Measurements from ENCODE around the gene CS. TPM values are rescaled to one million over a fixed set of nuclear protein-coding genes. Genes with fewer than 3 reads are reported as not detected.

The CS gene
- total RNA-seq, 1 experiment from 2014 or later: 250 TPM

GRCh38 chr12:56326533-56326932, 26.4 kb upstream of the CS start:
- TF ChIP-seq, protein P1, sequence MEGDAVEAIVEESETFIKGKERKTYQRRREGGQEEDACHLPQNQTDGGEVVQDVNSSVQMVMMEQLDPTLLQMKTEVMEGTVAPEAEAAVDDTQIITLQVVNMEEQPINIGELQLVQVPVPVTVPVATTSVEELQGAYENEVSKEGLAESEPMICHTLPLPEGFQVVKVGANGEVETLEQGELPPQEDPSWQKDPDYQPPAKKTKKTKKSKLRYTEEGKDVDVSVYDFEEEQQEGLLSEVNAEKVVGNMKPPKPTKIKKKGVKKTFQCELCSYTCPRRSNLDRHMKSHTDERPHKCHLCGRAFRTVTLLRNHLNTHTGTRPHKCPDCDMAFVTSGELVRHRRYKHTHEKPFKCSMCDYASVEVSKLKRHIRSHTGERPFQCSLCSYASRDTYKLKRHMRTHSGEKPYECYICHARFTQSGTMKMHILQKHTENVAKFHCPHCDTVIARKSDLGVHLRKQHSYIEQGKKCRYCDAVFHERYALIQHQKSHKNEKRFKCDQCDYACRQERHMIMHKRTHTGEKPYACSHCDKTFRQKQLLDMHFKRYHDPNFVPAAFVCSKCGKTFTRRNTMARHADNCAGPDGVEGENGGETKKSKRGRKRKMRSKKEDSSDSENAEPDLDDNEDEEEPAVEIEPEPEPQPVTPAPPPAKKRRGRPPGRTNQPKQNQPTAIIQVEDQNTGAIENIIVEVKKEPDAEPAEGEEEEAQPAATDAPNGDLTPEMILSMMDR (conservative IDR thresholded peaks at IDR 0.05): no peak
- H3K23ac ChIP-seq (ENCODE audit: insufficient read length, low read depth, low read length): no peak overlapping the region
- H3K4me3 Mint-ChIP-seq: no peak overlapping the region
- no peak overlapping the region for H3K27ac ChIP-seq (ENCODE audit: insufficient read length, low read depth, low read length)
- no peak overlapping the region for H3K4me2 ChIP-seq (ENCODE audit: insufficient read depth, insufficient read length, low read length)
- no peaks in the 10 kb centered on the region for H3K4me1 Mint-ChIP-seq
- no peak overlapping the region for H2BK120ac ChIP-seq (ENCODE audit: low read depth, low read length, poor library complexity, severe bottlenecking)
- no peak overlapping the region for H4K91ac ChIP-seq (ENCODE audit: insufficient read length, low read depth, low read length)
- H3K18ac ChIP-seq (ENCODE audit: insufficient read length, low read depth, low read length): no peak overlapping the region
- no peak overlapping the region for H2AFZ ChIP-seq (ENCODE audit: low read length)
- no peak overlapping the region for H3K56ac ChIP-seq (ENCODE audit: insufficient read length, low read depth, low read length)
- H2AK5ac ChIP-seq (ENCODE audit: insufficient read length, low read length): no peak overlapping the region
- H4K5ac ChIP-seq (ENCODE audit: insufficient read length, low read depth, low read length): no peak overlapping the region
- H3K36me3 Mint-ChIP-seq (ENCODE audit: insufficient read depth in 1 of 3, low read depth in 3 of 3): peaks cover 6 to 54% (median 42%) of the 10 kb centered on the region in 3 experiments; a peak in 6 of 7 replicates
- no peaks in the 10 kb centered on the region for H3K27me3 ChIP-seq (ENCODE audit: insufficient read depth, low read length)
- no peaks in the 10 kb centered on the region for H3K79me2 ChIP-seq (ENCODE audit: insufficient read depth, low read length)
- H3K14ac ChIP-seq (ENCODE audit: insufficient read depth, low read length): no peak overlapping the region
- H2BK5ac ChIP-seq (ENCODE audit: insufficient read length, low read length): no peak overlapping the region
- H3K27ac Mint-ChIP-seq: no peak overlapping the region; a peak in 1 of 7 replicates
- H3K27me3 Mint-ChIP-seq (ENCODE audit: low read depth): no peaks in the 10 kb centered on the region
- H4K20me1 ChIP-seq (ENCODE audit: control insufficient read depth, insufficient read depth, insufficient read length): no peaks in the 10 kb centered on the region
- no peak overlapping the region for H2BK15ac ChIP-seq (ENCODE audit: low read depth, low read length)
- no peak for DNase-seq
- H2BK20ac ChIP-seq (ENCODE audit: low read depth, low read length, poor library complexity, severe bottlenecking): no peak overlapping the region
- no peak overlapping the region for H3K4ac ChIP-seq (ENCODE audit: low read depth, low read length)
- no peak overlapping the region for H2BK12ac ChIP-seq (ENCODE audit: insufficient read length, low read depth, low read length)
- no peak overlapping the region for H3T11ph ChIP-seq (ENCODE audit: low read length)
- no peaks in the 10 kb centered on the region for H3K79me1 ChIP-seq (ENCODE audit: insufficient read depth, low read depth, low read length, poor library complexity, severe bottlenecking)
- no peak overlapping the region for H4K8ac ChIP-seq (replicated peaks; ENCODE audit: insufficient read length, low read depth, low read length)
- H3K9ac ChIP-seq (ENCODE audit: extremely low read depth, insufficient read length, low read length): no peak overlapping the region
- no peaks in the 10 kb centered on the region for H3K4me1 ChIP-seq (ENCODE audit: insufficient read depth, low read length)
- no peaks in the 10 kb centered on the region for H3K9me3 Mint-ChIP-seq
- no CpG with 5 or more reads among the region's 6 CpGs for WGBS (ENCODE audit: extremely low coverage, insufficient read length, low lambda C conversion rate)
- no peaks in the 10 kb centered on the region for H3K23me2 ChIP-seq (ENCODE audit: insufficient read length, low read depth, low read length, poor library complexity, severe bottlenecking)
- H3K9me3 ChIP-seq (ENCODE audit: control insufficient read depth, low read depth, low read length): no peaks in the 10 kb centered on the region

Data from H9 (cell line).